Endothelial cell of umbilical vein (primary cell): ENCODE results near the gene CCNH. TPM values are rescaled to one million over a fixed set of nuclear protein-coding genes. Genes with fewer than 3 reads are reported as not detected.

Source experiments
- BruUV-seq: library from RNA; stranded (reverse); fragments of 400-500 nt; replicated peaks from 2 replicates; lab custom pipeline; 2021; lab: Mats Ljungman, UMichigan
- CTCF ChIA-PET: fragments of 300-600, 350-600 bp; sonication (Branson Sonifier 250); formaldehyde crosslinking; loops from one replicate; lab custom pipeline; 2021; ENCODE audit warnings: antibody characterized with exemption, inconsistent platforms; lab: Charles Lee
- POLR2A ChIA-PET: fragments of 300-600, 350-600 bp; sonication (Branson Sonifier 250); formaldehyde crosslinking; loops from one replicate; lab custom pipeline; 2021; ENCODE audit warnings: antibody characterized with exemption, inconsistent platforms; lab: Charles Lee
- DNase-seq: peaks from one replicate; pipeline ENCODE4 v3.0.0-alpha.2; 2011; ENCODE audit warnings: low read depth, low spot score
- FAIRE-seq: peaks from 2 replicates; lab custom pipeline; 2011; peaks lifted over from hg19 to GRCh38; lab: Jason Lieb, UNC
- H2AFZ ChIP-seq: 2 replicates; pipeline ENCODE4 v1.6.0; 2012; ENCODE audit warnings: low read depth, low read length, control low read depth, inconsistent platforms
- H3K27ac ChIP-seq: 2 replicates; pipeline ENCODE4 v1.5.1; 2011; ENCODE audit warnings: low read depth, mild to moderate bottlenecking, control low read depth, low read length, moderate library complexity; ENCODE audit not compliant: insufficient read depth
- H3K27me3 ChIP-seq, 2 experiments: 2 replicates each; pipeline versions ENCODE4 v1.6.0 to v1.6.1; 2011; ENCODE audit warnings: low read length in 2 of 2, mixed read lengths in 1 of 2; ENCODE audit not compliant: control insufficient read depth in 2 of 2, insufficient read depth in 2 of 2
- H3K36me3 ChIP-seq, 2 experiments: 2 replicates in 1 of 2; 3 replicates in 1 of 2; pipeline ENCODE4 v1.5.1; 2011; ENCODE audit warnings: low read length in 2 of 2, mild to moderate bottlenecking in 1 of 2, moderate library complexity in 1 of 2; ENCODE audit not compliant: control insufficient read depth in 2 of 2, insufficient read depth in 2 of 2; ENCODE audit errors: extremely low read depth in 1 of 2
- H3K4me1 ChIP-seq: 3 replicates; pipeline ENCODE4 v1.5.1; 2011; ENCODE audit warnings: mild to moderate bottlenecking, low read length; ENCODE audit not compliant: control insufficient read depth, insufficient read depth; ENCODE audit errors: extremely low read depth
- H3K4me2 ChIP-seq: 2 replicates; pipeline ENCODE4 v1.6.1; 2011; ENCODE audit warnings: low read length, control low read depth, mixed read lengths; ENCODE audit not compliant: insufficient read depth
- H3K4me3 ChIP-seq, 3 experiments: fragments of 200-600 bp in 1 of 3; sonication (generic), shearing (Covaris generic) in 1 of 3; replicated peaks in 1 of 3; 2 replicates each; pipeline ENCODE4 v1.5.1; 2011 to 2016; ENCODE audit warnings: control low read depth in 3 of 3, low read length in 3 of 3, mild to moderate bottlenecking in 2 of 3, inconsistent platforms in 1 of 3, low read depth in 1 of 3, moderate library complexity in 1 of 3; ENCODE audit not compliant: insufficient read depth in 1 of 3
- H3K79me2 ChIP-seq: 2 replicates; pipeline ENCODE4 v1.6.0; 2012; ENCODE audit warnings: low read length, inconsistent platforms; ENCODE audit not compliant: control insufficient read depth, insufficient read depth
- H3K9ac ChIP-seq: replicated peaks from 2 replicates; pipeline ENCODE3; 2011; ENCODE audit warnings: low read length, control low read depth; ENCODE audit not compliant: insufficient read depth; ENCODE audit errors: extremely low read depth
- H3K9me1 ChIP-seq: replicated peaks from 3 replicates; pipeline ENCODE4 v1.6.0; 2011; ENCODE audit warnings: mild to moderate bottlenecking, low read length; ENCODE audit not compliant: control insufficient read depth, insufficient read depth; ENCODE audit errors: extremely low read depth
- H3K9me3 ChIP-seq: replicated peaks from 2 replicates; pipeline ENCODE4 v1.5.1; 2012; ENCODE audit warnings: low read length, inconsistent platforms; ENCODE audit not compliant: control insufficient read depth, insufficient read depth
- H4K20me1 ChIP-seq: replicated peaks from 2 replicates; pipeline ENCODE3; 2011; ENCODE audit warnings: mild to moderate bottlenecking, low read length; ENCODE audit not compliant: control insufficient read depth, insufficient read depth; ENCODE audit errors: extremely low read depth
- CTCF ChIP-seq, 2 donors: IDR thresholded peaks; 1 replicate in 1 of 2; 2 replicates in 1 of 2; pipeline ENCODE4 v1.5.1; 2011; ENCODE audit warnings: low read length in 2 of 2, mild to moderate bottlenecking in 2 of 2, moderate library complexity in 2 of 2, control low read depth in 1 of 2, inconsistent platforms in 1 of 2, low read depth in 1 of 2; ENCODE audit not compliant: insufficient read depth in 1 of 2; ENCODE audit errors: extremely low read depth in 1 of 2
- EZH2 ChIP-seq: IDR thresholded peaks from 2 replicates; pipeline ENCODE4 v1.6.1; 2012; ENCODE audit warnings: borderline replicate concordance, low read depth, mild to moderate bottlenecking, moderate library complexity, low read length, inconsistent platforms; ENCODE audit not compliant: severe bottlenecking
- FOS ChIP-seq: IDR thresholded peaks from 2 replicates; pipeline ENCODE4 v1.6.1; 2011; ENCODE audit warnings: mild to moderate bottlenecking, low read length, moderate library complexity, borderline replicate concordance; ENCODE audit not compliant: insufficient read depth
- GATA2 ChIP-seq: IDR thresholded peaks from 2 replicates; pipeline ENCODE4 v1.7.0; 2011; ENCODE audit warnings: low read depth, mild to moderate bottlenecking, moderate library complexity, mixed read lengths, low read length; ENCODE audit not compliant: insufficient read length, insufficient read depth
- MYC ChIP-seq: IDR thresholded peaks from one replicate; pipeline ENCODE4 v1.6.1; 2011; ENCODE audit warnings: mild to moderate bottlenecking, low read depth, low read length
- POLR2A ChIP-seq: IDR thresholded peaks from 2 replicates; pipeline ENCODE4 v1.6.1; 2012; ENCODE audit warnings: low read depth, mild to moderate bottlenecking, control low read depth, low read length
- POLR2AphosphoS5 ChIP-seq: IDR thresholded peaks from 2 replicates; pipeline ENCODE4 v1.6.1; 2012; ENCODE audit warnings: low read depth, mild to moderate bottlenecking, control low read depth, low read length, moderate library complexity; ENCODE audit not compliant: insufficient read depth
- dilution Hi-C: fragments of 300-500 bp; cut with MboI; formaldehyde crosslinking; loops from one replicate; pipeline ENCODE4 v1.15.0; 2019; ENCODE audit warnings: low sequenced_read_pairs; ENCODE audit not compliant: extremely low pct_ligation_motif_present
- intact Hi-C: fragments of 100-400 bp; cut with micrococcal nuclease; formaldehyde crosslinking; loops from one replicate; pipeline ENCODE4 v1.10.0; 2022
- polyA plus RNA-seq, 4 experiments: library from polyadenylated mRNA; depleted of rRNA in 3 of 4; stranded (reverse) in 3 of 4; unstranded in 1 of 4; fragments of >200 nt; gene quantifications; 2 replicates each; pipeline versions ENCODE4 v1.2.1 to v1.2.3, GENCODE V29; 2011 to 2012; ENCODE audit warnings: missing spikeins in 1 of 4
- total RNA-seq: library from RNA; stranded (reverse); gene quantifications from 2 replicates; pipeline ENCODE4 v1.2.3, GENCODE V29; 2021

CCNH gene
- total and polyA plus RNA-seq, 2 donors (not counting 3 experiments of a cell fraction or from before 2014, with no cell fraction given), result 47.9 to 50.6 TPM

GRCh38 chr5:87400305-87400899 is 12.3 kb downstream of the CCNH start:
- intact Hi-C loops, result loop anchor here (1.0 to 5.0 kb wide), 5 partner anchors 206 to 433 kb away; no protein-coding TSS in a partner anchor
- no peak overlapping the region for H2AFZ ChIP-seq
- peak overlapping the region; percentile 39 for H3K27ac ChIP-seq
- H3K27me3 ChIP-seq, result no peaks in the 10 kb centered on the region
- DNase-seq (peak; percentile 63), FAIRE-seq (peak; percentile 66)
- H3K4me3 ChIP-seq, result no peak overlapping the region
- H3K4me2 ChIP-seq, result no peak overlapping the region
- ChIA-PET CTCF (interaction anchor here (0.6 to 5.8 kb wide), 35 partner anchors 8 to 1291 kb away, joined by 3 to 134 read pairs (median 5); partner anchors contain the start of genes CCNH and RASA1), POLR2A (interaction anchor here (0.5 kb wide), 1 partner anchor 339 kb away, joined by 6 read pairs; no protein-coding TSS in a partner anchor)
- H3K9me1 ChIP-seq, result peaks cover 2% of the 10 kb centered on the region
- H3K9ac ChIP-seq, result no peak overlapping the region
- H3K9me3 ChIP-seq, result no peaks in the 10 kb centered on the region
- peaks cover 13% of the 10 kb centered on the region for H3K4me1 ChIP-seq
- dilution Hi-C loops, result no loop called here
- no peaks in the 10 kb centered on the region for H4K20me1 ChIP-seq
- H3K79me2 ChIP-seq, result peaks cover 27% of the 10 kb centered on the region
- peaks cover 11 to 43% of the 10 kb centered on the region in 2 experiments for H3K36me3 ChIP-seq
- BruUV-seq, result no TSS peak
- TF ChIP-seq MYC (no peak), CTCF (IDR thresholded peaks at IDR 0.05; ENCODE audit: extremely low read depth in 1 of 2, insufficient read depth in 1 of 2, low read depth in 1 of 2, low read length in 2 of 2) (peak; percentile 29 to 33), FOS (no peak), POLR2A (peak; percentile 36), POLR2AphosphoS5 (no peak), EZH2 (no peak), GATA2 (no peak)
